ENCODE results near the gene TEX54. TPM values are rescaled to one million over a fixed set of nuclear protein-coding genes. Genes with fewer than 3 reads are reported as not detected.

Gene TEX54
- total and polyA plus RNA-seq, 2 donors, result 1.3 TPM; not detected in 1

DNA sequence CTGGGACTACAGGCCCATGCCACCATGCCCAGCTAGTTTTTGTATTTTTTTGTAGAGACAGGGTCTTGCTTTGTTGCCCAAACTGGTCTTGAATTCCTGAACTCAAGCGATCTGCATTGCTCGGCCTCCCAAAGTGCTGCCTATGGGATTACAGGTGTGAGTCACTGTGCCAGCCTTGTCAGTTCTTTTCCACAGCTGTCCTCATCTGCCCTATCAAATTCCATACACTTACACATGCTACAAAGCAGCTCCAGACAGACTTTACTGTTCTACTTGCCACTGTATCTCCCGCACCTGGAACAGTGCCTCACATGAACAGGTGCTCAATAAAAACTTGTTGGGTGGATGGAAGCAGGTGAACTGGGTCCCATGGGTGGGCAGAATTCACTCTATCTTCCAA is 9.0 kb downstream of the TEX54 start:
- DNase-seq (ENCODE audit: low read depth in 6 of 9, low spot score in 9 of 9), result no peak
- Histone ChIP-seq H3K36me3 (ENCODE audit: control insufficient read depth in 2 of 2, insufficient read depth in 2 of 2, low read length in 1 of 2) (peaks cover 70 to 71% of the 10 kb centered on the region in 2 donors), H3K27me3 (ENCODE audit: control insufficient read depth in 2 of 2, insufficient read depth in 1 of 2, low read length in 1 of 2) (no peaks in the 10 kb centered on the region), H3K4me1 (ENCODE audit: control insufficient read depth in 2 of 2, insufficient read depth in 2 of 2, low read length in 2 of 2) (no peaks in the 10 kb centered on the region), H3K27ac (ENCODE audit: low read depth in 1 of 2, low read length in 1 of 2) (no peak overlapping the region), H3K9me3 (ENCODE audit: control insufficient read depth in 2 of 2, insufficient read depth in 1 of 2, low read length in 1 of 2) (no peaks in the 10 kb centered on the region), H3K4me3 (ENCODE audit: low read length in 2 of 2) (no peak overlapping the region)
- 97% methylated on average over 3 of the region's 3 CpGs for WGBS

DNA sequence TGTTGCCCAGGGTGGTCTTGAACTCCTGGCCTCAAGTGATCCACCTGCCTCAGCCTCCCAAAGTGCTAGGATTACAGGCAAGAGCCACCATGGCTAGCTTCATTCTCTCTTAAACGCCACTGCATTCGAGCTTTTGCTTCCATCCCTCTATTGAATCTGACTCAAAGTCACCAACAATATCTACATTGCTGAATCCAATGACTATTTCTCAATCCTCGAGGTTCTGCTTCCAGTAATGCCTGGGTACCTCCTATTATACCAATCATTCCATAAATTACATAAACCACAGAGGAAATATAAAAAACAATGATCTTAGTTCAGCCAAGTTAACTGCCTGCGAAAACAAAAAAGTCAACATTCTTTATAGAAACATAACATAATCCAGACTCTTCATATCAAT is 15.5 kb downstream of the TEX54 start:
- H3K9me3 ChIP-seq (ENCODE audit: control insufficient read depth in 2 of 2, insufficient read depth in 1 of 2, low read length in 1 of 2), result no peaks in the 10 kb centered on the region
- 96% methylated on average over 4 of the region's 4 CpGs for WGBS
- no peaks in the 10 kb centered on the region for H3K4me1 ChIP-seq (ENCODE audit: control insufficient read depth in 2 of 2, insufficient read depth in 2 of 2, low read length in 2 of 2)
- H3K36me3 ChIP-seq (ENCODE audit: control insufficient read depth in 2 of 2, insufficient read depth in 2 of 2, low read length in 1 of 2), result peaks cover 25 to 41% of the 10 kb centered on the region in 2 donors
- no peak overlapping the region for H3K4me3 ChIP-seq (ENCODE audit: low read length in 2 of 2)
- no peaks in the 10 kb centered on the region for H3K27me3 ChIP-seq (ENCODE audit: control insufficient read depth in 2 of 2, insufficient read depth in 1 of 2, low read length in 1 of 2)
- no peak for DNase-seq (ENCODE audit: low read depth in 6 of 9, low spot score in 9 of 9)
- no peak overlapping the region for H3K27ac ChIP-seq (ENCODE audit: low read depth in 1 of 2, low read length in 1 of 2)

DNA sequence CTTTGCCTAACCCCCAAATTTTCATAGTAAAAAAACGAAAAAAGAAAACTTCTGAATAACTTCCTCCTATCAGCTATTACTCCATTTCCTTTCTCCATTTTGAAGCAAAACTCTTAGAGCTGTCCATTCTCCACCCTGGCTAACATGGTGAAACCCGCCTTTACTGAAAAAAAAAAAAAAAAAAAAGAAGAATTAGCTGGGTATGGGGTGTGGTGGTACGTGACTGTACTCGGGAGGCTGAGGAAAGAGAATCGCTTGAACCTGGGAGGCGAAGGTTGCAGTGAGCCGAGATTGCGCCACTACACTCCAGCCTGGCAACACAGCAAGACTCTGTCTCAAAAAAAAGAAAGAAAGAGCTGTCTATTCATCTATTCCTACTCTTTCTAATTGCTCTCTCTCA is 16.1 kb downstream of the TEX54 start:
- no peak overlapping the region for H3K4me3 ChIP-seq (ENCODE audit: low read length in 2 of 2)

DNA sequence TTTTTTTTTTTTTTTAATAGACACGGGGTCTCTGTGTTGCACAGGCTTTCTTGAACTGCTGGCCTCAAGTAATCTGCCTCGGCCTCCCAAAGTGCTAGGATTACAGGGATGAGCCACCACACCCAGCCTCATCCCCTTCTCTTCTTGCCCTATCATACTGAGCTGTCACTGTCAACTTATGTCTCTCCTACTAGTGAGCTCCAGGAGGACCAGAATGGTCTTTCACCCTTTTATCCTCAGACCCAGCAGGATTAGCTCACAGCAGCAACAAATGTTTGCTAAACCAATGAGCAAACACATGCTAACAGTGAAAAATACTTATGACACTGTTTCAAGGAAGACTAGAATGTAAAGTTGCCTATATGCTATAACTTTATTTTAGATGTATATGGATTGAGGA is 21.0 kb downstream of the TEX54 start:
- DNase-seq (ENCODE audit: low read depth in 6 of 9, low spot score in 9 of 9), result no peak
- Histone ChIP-seq H3K27ac (ENCODE audit: low read depth in 1 of 2, low read length in 1 of 2) (no peak overlapping the region), H3K4me3 (ENCODE audit: low read length in 2 of 2) (no peak overlapping the region), H3K36me3 (ENCODE audit: control insufficient read depth in 2 of 2, insufficient read depth in 2 of 2, low read length in 1 of 2) (peaks cover 5 to 13% of the 10 kb centered on the region in 2 donors), H3K27me3 (ENCODE audit: control insufficient read depth in 2 of 2, insufficient read depth in 1 of 2, low read length in 1 of 2) (no peaks in the 10 kb centered on the region), H3K4me1 (ENCODE audit: control insufficient read depth in 2 of 2, insufficient read depth in 2 of 2, low read length in 2 of 2) (peaks cover 0 to 2% of the 10 kb centered on the region in 2 donors), H3K9me3 (ENCODE audit: control insufficient read depth in 2 of 2, insufficient read depth in 1 of 2, low read length in 1 of 2) (peaks cover 0 to 3% of the 10 kb centered on the region in 2 donors)
- 99% methylated on average over 2 of the region's 2 CpGs for WGBS

More for the DNA sequence above, 16.1 kb downstream of the TEX54 start:
- Histone ChIP-seq H3K36me3 (ENCODE audit: control insufficient read depth in 2 of 2, insufficient read depth in 2 of 2, low read length in 1 of 2) (peaks cover 21 to 39% of the 10 kb centered on the region in 2 donors), H3K4me1 (ENCODE audit: control insufficient read depth in 2 of 2, insufficient read depth in 2 of 2, low read length in 2 of 2) (no peaks in the 10 kb centered on the region), H3K9me3 (ENCODE audit: control insufficient read depth in 2 of 2, insufficient read depth in 1 of 2, low read length in 1 of 2) (no peaks in the 10 kb centered on the region), H3K27ac (ENCODE audit: low read depth in 1 of 2, low read length in 1 of 2) (no peak overlapping the region), H3K27me3 (ENCODE audit: control insufficient read depth in 2 of 2, insufficient read depth in 1 of 2, low read length in 1 of 2) (no peaks in the 10 kb centered on the region)
- 99% methylated on average over 8 of the region's 8 CpGs for WGBS
- DNase-seq (ENCODE audit: low read depth in 6 of 9, low spot score in 9 of 9), result no peak

DNA sequence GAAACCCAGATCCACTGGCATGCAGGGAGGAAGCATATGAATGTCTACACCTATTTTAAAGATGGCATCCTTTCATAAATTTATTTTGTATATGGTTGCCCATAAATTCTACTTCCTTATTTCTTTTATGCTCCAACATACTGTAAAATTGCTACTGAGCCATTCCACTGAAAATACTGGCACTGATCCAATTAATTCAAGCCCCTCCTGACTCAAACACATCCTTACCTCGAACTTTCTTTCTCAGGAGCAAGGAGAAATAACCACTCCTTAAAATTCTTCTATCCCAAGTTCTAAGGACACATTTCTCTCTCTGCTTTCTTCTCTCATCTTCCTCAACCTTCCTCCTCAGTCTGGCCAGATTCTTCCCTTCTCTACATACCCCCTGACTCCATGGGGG is 21.9 kb downstream of the TEX54 start:
- Histone ChIP-seq H3K27ac (ENCODE audit: low read depth in 1 of 2, low read length in 1 of 2) (no peak overlapping the region), H3K4me3 (ENCODE audit: low read length in 2 of 2) (no peak overlapping the region), H3K36me3 (ENCODE audit: control insufficient read depth in 2 of 2, insufficient read depth in 2 of 2, low read length in 1 of 2) (peaks cover 5% of the 10 kb centered on the region in 2 donors), H3K27me3 (ENCODE audit: control insufficient read depth in 2 of 2, insufficient read depth in 1 of 2, low read length in 1 of 2) (no peaks in the 10 kb centered on the region), H3K9me3 (ENCODE audit: control insufficient read depth in 2 of 2, insufficient read depth in 1 of 2, low read length in 1 of 2) (peaks cover 0 to 3% of the 10 kb centered on the region in 2 donors), H3K4me1 (ENCODE audit: control insufficient read depth in 2 of 2, insufficient read depth in 2 of 2, low read length in 2 of 2) (peaks cover 0 to 11% of the 10 kb centered on the region in 2 donors)
- 50% methylated on average over 1 of the region's 1 CpG for WGBS
- no peak for DNase-seq (ENCODE audit: low read depth in 6 of 9, low spot score in 9 of 9)

DNA sequence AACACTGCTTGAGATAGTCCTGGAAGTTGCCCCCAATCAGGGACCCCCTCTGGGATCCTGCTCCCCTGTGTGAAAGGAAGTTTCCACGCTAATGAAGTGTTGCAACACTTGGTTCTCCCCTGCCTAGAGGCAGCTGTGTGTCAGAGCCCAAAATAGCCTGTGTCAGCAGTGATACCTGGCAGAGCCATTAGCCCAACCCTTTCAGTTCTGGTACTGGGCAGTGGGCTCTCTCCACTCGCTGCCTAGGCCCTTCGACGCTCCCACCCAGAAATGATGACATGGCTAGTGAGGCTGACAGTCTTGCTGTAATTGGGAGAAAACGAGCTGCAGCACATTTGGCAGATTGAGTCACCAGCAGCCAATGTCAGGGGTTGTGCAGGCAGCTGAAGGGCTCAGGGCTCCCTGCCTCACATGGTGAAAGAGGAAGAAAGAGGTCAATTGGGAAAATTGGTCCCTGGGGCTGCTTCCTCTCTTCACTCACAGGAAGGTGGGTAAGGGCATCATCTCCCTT is 26.0 kb downstream of the TEX54 start:
- peaks cover 0 to 3% of the 10 kb centered on the region in 2 donors for H3K9me3 ChIP-seq (ENCODE audit: control insufficient read depth in 2 of 2, insufficient read depth in 1 of 2, low read length in 1 of 2)
- no peak overlapping the region for H3K4me3 ChIP-seq (ENCODE audit: low read length in 2 of 2)
- peak in 1 of 9 donors; percentile 10 for DNase-seq (ENCODE audit: low read depth in 6 of 9, low spot score in 9 of 9)
- H3K36me3 ChIP-seq (ENCODE audit: control insufficient read depth in 2 of 2, insufficient read depth in 2 of 2, low read length in 1 of 2), result peaks cover 21 to 23% of the 10 kb centered on the region in 2 donors
- peaks cover 8 to 22% of the 10 kb centered on the region in 2 donors for H3K4me1 ChIP-seq (ENCODE audit: control insufficient read depth in 2 of 2, insufficient read depth in 2 of 2, low read length in 2 of 2)
- H3K27me3 ChIP-seq (ENCODE audit: control insufficient read depth in 2 of 2, insufficient read depth in 1 of 2, low read length in 1 of 2), result no peaks in the 10 kb centered on the region
- WGBS, result 96% methylated on average over 5 of the region's 5 CpGs
- peak overlapping the region; percentile 10 to 88 for H3K27ac ChIP-seq (ENCODE audit: low read depth in 1 of 2, low read length in 1 of 2)

DNA sequence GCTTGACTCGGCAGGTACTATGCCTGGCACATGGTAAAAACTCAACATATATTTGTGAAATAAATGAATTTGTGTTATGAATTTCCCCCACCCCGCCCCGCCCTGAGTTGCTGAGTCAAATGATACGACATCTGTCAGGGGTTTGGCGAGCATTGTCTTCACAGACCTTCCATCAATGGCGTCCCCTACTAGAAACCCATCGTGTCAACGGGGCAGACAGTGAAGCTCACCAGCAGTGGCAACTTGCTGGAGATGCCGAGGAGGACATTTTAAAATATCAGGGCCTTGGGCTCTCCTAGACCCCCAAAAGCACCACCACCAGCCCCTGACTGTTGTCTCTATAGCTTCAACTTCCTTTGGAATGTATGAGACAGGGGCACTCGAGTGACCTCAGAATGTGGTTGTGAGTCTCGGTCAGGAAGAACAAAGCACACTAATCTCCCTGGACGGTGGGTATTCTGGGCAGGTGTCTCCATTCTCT is 26.6 kb downstream of the TEX54 start:
- WGBS, result 40% methylated on average over 12 of the region's 12 CpGs
- Histone ChIP-seq H3K9me3 (ENCODE audit: control insufficient read depth in 2 of 2, insufficient read depth in 1 of 2, low read length in 1 of 2) (peaks cover 0 to 3% of the 10 kb centered on the region in 2 donors), H3K4me3 (ENCODE audit: low read length in 2 of 2) (peak overlapping the region; percentile 80 to 89), H3K27me3 (ENCODE audit: control insufficient read depth in 2 of 2, insufficient read depth in 1 of 2, low read length in 1 of 2) (no peaks in the 10 kb centered on the region), H3K36me3 (ENCODE audit: control insufficient read depth in 2 of 2, insufficient read depth in 2 of 2, low read length in 1 of 2) (peaks cover 27 to 30% of the 10 kb centered on the region in 2 donors), H3K27ac (ENCODE audit: low read depth in 1 of 2, low read length in 1 of 2) (peak overlapping the region; percentile 84 to 88), H3K4me1 (ENCODE audit: control insufficient read depth in 2 of 2, insufficient read depth in 2 of 2, low read length in 2 of 2) (peaks cover 8 to 22% of the 10 kb centered on the region in 2 donors)
- DNase-seq (ENCODE audit: low read depth in 6 of 9, low spot score in 9 of 9), result no peak

DNA sequence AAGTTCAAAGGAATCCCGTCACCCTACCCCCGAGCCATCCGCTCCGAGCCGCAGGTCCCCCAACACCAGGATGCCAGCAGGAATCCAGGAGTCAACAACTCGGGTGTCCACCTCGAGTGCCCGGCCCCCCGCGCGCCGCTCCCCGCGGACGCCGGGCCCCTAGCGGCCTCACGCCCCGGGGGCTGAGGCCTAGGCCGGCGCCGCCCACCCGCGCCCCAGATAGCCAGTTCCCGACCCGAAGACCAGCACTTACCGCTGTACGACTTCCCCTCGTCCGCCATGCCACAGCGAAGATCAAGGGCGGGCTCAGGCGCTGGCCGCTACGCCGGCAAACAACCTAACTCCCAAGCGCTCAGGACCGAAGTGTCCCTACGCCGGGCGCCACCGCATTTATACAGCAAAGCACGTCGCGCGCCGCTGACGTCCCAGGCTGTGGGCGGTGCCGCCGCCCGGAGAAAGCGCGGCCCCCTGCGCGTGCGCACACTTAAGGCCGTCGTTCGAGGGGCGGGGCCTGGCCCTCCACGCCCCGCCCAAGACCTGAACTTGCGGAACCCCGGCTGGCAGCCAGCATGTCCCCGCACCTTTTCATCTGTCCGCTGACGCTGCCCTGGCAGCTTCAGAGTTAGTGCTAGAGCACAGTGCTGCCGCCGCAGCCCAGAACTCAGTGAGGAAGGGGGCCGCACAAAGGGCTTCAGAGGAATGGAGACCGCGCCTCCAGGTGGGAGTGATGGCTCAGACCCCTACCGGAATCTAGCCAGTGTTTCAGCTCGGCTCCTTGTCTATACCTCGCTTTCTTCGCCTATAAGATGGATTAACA is 27.4 kb downstream of the TEX54 start, which contains the start of gene NXF1:
Gene NXF1 (minus strand): TSS at position 365 of the 817 bp plus-strand sequence. CDS start 84 bp downstream, at position 281.
- Histone ChIP-seq H3K27me3 (ENCODE audit: control insufficient read depth in 2 of 2, insufficient read depth in 1 of 2, low read length in 1 of 2) (no peaks in the 10 kb centered on the region), H3K27ac (ENCODE audit: low read depth in 1 of 2, low read length in 1 of 2) (peak within 1 kb of the TSS; percentile 88 to 94), H3K4me1 (ENCODE audit: control insufficient read depth in 2 of 2, insufficient read depth in 2 of 2, low read length in 2 of 2) (peaks cover 8 to 22% of the 10 kb centered on the region in 2 donors), H3K36me3 (ENCODE audit: control insufficient read depth in 2 of 2, insufficient read depth in 2 of 2, low read length in 1 of 2) (peaks cover 34 to 37% of the 10 kb centered on the region in 2 donors), H3K9me3 (ENCODE audit: control insufficient read depth in 2 of 2, insufficient read depth in 1 of 2, low read length in 1 of 2) (peaks cover 0 to 3% of the 10 kb centered on the region in 2 donors), H3K4me3 (ENCODE audit: low read length in 2 of 2) (peak within 1 kb of the TSS; percentile 80 to 89)
- DNase-seq (ENCODE audit: low read depth in 6 of 9, low spot score in 9 of 9), result peak; percentile 83 to 99 (median 95)
- WGBS, result under 1% methylated on average over 77 of the region's 77 CpGs
